Suppressor macrophage treated with lipopolysaccharide for 4 hours (primary cell): ENCODE results near the gene EGFLAM.

Source experiments
- DNase-seq: peaks from one replicate; pipeline ENCODE4 v3.0.0-alpha.2; 2020

EGFLAM gene

GRCh38 chr5:38267372-38267771 is 9.0 kb downstream of the EGFLAM start:
- no peak for DNase-seq

GRCh38 chr5:38273626-38274025 is 15.3 kb downstream of the EGFLAM start:
- DNase-seq: no peak

- DNase-seq: no peak
Observed at GRCh38 chr5:38274370-38274769, 16.0 kb downstream of the EGFLAM start.

- DNase-seq: no peak
Observed at GRCh38 chr5:38284384-38284783, 26.0 kb downstream of the EGFLAM start.

GRCh38 chr5:38285226-38285625 is 26.9 kb downstream of the EGFLAM start:
- DNase-seq: no peak

GRCh38 chr5:38286002-38286401 is 27.6 kb downstream of the EGFLAM start:
- DNase-seq: no peak

- no peak for DNase-seq
Observed at GRCh38 chr5:38287124-38287523, 28.8 kb downstream of the EGFLAM start.

- DNase-seq: no peak
Observed at GRCh38 chr5:38289457-38289856, 31.1 kb downstream of the EGFLAM start.

- no peak for DNase-seq
Observed at GRCh38 chr5:38290028-38290653, 31.8 kb downstream of the EGFLAM start.

GRCh38 chr5:38291355-38291754 is 33.0 kb downstream of the EGFLAM start:
- no peak for DNase-seq

GRCh38 chr5:38292228-38292627 is 33.9 kb downstream of the EGFLAM start:
- no peak for DNase-seq

- no peak for DNase-seq
Observed at GRCh38 chr5:38295751-38296150, 37.4 kb downstream of the EGFLAM start.

- no peak for DNase-seq
Observed at GRCh38 chr5:38297830-38298608, 39.7 kb downstream of the EGFLAM start.

- no peak for DNase-seq
Observed at GRCh38 chr5:38299585-38299984, 41.2 kb downstream of the EGFLAM start.

- DNase-seq: no peak
Observed at GRCh38 chr5:38305148-38305547, 46.8 kb downstream of the EGFLAM start.

GRCh38 chr5:38307845-38308244 is 49.5 kb downstream of the EGFLAM start:
- DNase-seq: no peak

- no peak for DNase-seq
Observed at GRCh38 chr5:38316544-38317224, 58.3 kb downstream of the EGFLAM start.

- no peak for DNase-seq
Observed at GRCh38 chr5:38317868-38318267, 59.5 kb downstream of the EGFLAM start.

GRCh38 chr5:38319491-38319890 is 61.1 kb downstream of the EGFLAM start:
- DNase-seq: no peak

- DNase-seq: no peak
Observed at GRCh38 chr5:38321978-38322377, 63.6 kb downstream of the EGFLAM start.

- DNase-seq: no peak
Observed at GRCh38 chr5:38323645-38324295, 65.4 kb downstream of the EGFLAM start.

GRCh38 chr5:38329132-38329715 is 70.9 kb downstream of the EGFLAM start:
- peak; percentile 7 for DNase-seq

GRCh38 chr5:38330207-38330606 is 71.8 kb downstream of the EGFLAM start:
- DNase-seq: no peak
